Epithelial cell of esophagus (primary cell): ENCODE measurements around the gene MCIDAS.

ENCODE experiments used
- DNase-seq: peaks from one replicate; pipeline ENCODE4 v3.0.0; 2010; ENCODE audit warnings: low read depth
- H3K4me3 ChIP-seq: 2 replicates; pipeline ENCODE4 v1.5.1; 2011; ENCODE audit warnings: mild to moderate bottlenecking, low read length, control low read depth
- TF ChIP-seq, protein P1 (sequence below): IDR thresholded peaks from 2 replicates; pipeline ENCODE4 v1.5.1; 2011; ENCODE audit warnings: low read depth, mild to moderate bottlenecking, low read length, control low read depth, inconsistent platforms; ENCODE audit not compliant: insufficient read depth; ENCODE audit errors: missing control alignments

MCIDAS gene

GRCh38 chr5:55234121-55234700 lies 7.1 kb upstream of the MCIDAS start:
- TF ChIP-seq, protein P1, sequence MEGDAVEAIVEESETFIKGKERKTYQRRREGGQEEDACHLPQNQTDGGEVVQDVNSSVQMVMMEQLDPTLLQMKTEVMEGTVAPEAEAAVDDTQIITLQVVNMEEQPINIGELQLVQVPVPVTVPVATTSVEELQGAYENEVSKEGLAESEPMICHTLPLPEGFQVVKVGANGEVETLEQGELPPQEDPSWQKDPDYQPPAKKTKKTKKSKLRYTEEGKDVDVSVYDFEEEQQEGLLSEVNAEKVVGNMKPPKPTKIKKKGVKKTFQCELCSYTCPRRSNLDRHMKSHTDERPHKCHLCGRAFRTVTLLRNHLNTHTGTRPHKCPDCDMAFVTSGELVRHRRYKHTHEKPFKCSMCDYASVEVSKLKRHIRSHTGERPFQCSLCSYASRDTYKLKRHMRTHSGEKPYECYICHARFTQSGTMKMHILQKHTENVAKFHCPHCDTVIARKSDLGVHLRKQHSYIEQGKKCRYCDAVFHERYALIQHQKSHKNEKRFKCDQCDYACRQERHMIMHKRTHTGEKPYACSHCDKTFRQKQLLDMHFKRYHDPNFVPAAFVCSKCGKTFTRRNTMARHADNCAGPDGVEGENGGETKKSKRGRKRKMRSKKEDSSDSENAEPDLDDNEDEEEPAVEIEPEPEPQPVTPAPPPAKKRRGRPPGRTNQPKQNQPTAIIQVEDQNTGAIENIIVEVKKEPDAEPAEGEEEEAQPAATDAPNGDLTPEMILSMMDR, result no peak
- H3K4me3 ChIP-seq, result peak overlapping the region; percentile 71
- peak; percentile 45 for DNase-seq

GRCh38 chr5:55232985-55233928 lies 6.1 kb upstream of the MCIDAS start, which contains the start of gene CCNO:
CCNO (minus strand) TSS chr5:55233608; CDS start chr5:55233523, 85 bp downstream.
- DNase-seq, result peak; percentile 92
- peak within 1 kb of the TSS; percentile 71 for H3K4me3 ChIP-seq
- TF ChIP-seq, protein P1, result peak; percentile 25

- DNase-seq, result peak; percentile 76
- TF ChIP-seq, protein P1, result no peak
- peak overlapping the region; percentile 71 for H3K4me3 ChIP-seq
Measured at GRCh38 chr5:55232271-55232984, 5.3 kb upstream of the MCIDAS start.

DNA sequence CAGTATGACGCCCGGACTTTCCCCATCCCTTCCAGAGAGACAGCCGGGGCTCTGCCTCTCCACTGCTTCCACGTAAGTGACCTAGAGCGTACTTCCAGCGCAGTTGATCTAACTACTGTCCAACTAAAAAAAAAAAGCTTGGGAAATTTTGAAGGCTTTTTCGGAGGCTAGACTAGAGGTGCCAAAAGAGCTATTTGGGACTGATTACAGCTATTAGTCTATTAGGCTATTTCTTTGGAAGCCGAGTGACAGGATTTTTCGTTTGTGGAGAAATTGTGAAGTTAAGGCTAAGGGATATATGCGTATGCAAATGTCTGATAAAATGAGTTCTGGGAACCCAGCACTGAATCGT lies 4.8 kb upstream of the MCIDAS start:
- DNase-seq, result peak; percentile 5
- TF ChIP-seq, protein P1, result no peak
- peak overlapping the region; percentile 71 for H3K4me3 ChIP-seq

DNA sequence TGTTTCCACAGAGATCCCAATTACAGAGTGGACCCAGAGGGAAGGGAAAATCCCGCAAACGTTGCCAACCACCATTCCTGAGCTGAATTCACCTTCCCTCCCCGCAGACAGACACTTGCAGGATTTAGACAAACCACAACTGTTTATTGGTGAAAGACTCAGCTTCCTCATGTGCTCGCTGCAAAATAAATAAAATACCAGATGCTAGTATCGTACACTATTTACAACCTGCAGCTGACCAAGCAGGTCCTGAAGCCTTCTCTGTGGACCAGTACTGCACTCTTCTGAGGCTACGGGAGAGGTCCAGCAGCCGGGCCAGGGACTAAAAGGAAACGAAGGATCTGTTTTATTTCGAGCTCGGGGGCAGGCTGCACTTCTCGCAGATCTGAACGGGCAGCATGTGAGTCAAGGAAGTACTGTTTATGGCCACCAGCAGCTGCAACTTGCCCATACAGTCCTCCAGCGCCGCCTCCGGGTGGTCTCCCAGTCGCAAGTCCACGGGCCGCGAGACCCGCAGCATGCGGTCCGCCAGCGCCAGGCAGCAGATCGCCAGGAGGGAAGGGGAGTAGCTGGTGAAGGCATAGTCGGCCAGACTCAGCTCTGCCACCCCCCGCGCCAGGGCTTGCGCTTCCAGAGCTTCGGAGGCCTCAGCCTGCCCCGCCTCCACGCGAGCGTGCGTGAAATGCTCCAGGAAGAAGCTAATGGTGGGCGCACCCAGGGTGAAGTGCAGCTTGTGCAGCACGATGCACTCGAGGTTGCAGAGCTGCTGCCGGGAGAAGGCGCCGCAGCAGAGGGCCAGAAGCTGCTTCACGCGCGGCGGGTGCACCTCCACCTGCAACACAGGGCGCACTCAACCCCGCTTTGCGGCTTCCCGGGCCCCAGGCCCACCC lies 4.2 kb upstream of the MCIDAS start:
- H3K4me3 ChIP-seq, result peak overlapping the region; percentile 71
- TF ChIP-seq, protein P1, result peak; percentile 5

DNA sequence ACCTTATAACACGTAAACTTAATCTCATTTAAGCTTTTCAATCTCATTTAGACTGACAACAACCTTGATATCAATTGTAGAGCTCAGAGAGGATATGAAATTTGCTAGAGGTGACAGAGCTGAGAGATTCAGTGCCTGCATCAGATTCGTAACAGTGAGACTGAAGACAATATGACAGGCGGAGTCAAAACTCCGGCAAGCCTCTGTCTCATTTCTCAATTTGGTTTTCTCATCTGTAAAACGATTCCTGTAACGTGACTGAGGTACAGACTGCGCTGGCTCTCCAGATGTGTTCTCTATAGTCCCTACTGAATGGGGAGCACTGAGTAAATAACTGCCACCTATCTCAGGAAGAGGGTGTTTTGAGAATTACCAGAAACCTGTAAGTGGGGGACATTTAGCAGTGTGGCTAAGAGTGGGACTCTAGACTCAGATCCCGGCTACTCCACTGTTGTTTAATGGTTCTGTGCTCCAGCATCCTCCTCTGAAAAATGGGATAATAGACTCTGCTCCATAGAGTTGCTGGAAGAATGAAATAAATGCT lies 3.0 kb upstream of the MCIDAS start:
- TF ChIP-seq, protein P1, result no peak
- H3K4me3 ChIP-seq, result no peak overlapping the region
- DNase-seq, result no peak

More for the DNA sequence above, 4.2 kb upstream of the MCIDAS start:
- DNase-seq, result peak; percentile 25
